Measurements from ENCODE around the gene MSH5. TPM values are rescaled to one million over a fixed set of nuclear protein-coding genes. Genes with fewer than 3 reads are reported as not detected.

The MSH5 gene
- total and polyA plus RNA-seq, 2 donors (not counting 1 experiment from before 2014, with no cell fraction given) = 4.3 to 6.0 TPM

GRCh38 chr6:31729979-31730630 lies 9.7 kb upstream of the MSH5 start:
- Histone ChIP-seq H3K27ac (ENCODE audit: insufficient read depth, low read length) (peak overlapping the region; percentile 76), H3K9me3 (ENCODE audit: control insufficient read depth, insufficient read depth, low read depth, low read length) (no peaks in the 10 kb centered on the region), H3K4me3 (replicated peaks in 1 of 4; ENCODE audit: control extremely low read depth in 1 of 4, insufficient read depth in 1 of 4, low read depth in 3 of 4, low read length in 4 of 4) (peak overlapping the region; percentile 68 to 96 (median 82)), H3K27me3 (ENCODE audit: control insufficient read depth, insufficient read depth, low read length) (no peaks in the 10 kb centered on the region), H3K4me2 (ENCODE audit: extremely low read depth, insufficient read depth, low read length) (peak overlapping the region; percentile 99), H4K20me1 (ENCODE audit: control insufficient read depth, extremely low read depth, insufficient read depth, low read length) (no peaks in the 10 kb centered on the region), H2AFZ (ENCODE audit: low read length) (no peak overlapping the region), H3K9ac (ENCODE audit: insufficient read depth, low read length) (peak overlapping the region; percentile 61), H3K36me3 (ENCODE audit: control insufficient read depth, insufficient read depth, low read length) (peaks cover 34% of the 10 kb centered on the region), H3K79me2 (ENCODE audit: control insufficient read depth, insufficient read depth, low read length) (peaks cover 32% of the 10 kb centered on the region), H3K4me1 (ENCODE audit: control insufficient read depth, extremely low read depth, insufficient read depth, low read length) (peaks cover 19% of the 10 kb centered on the region)
- peak; percentile 89 to 91 for DNase-seq (ENCODE audit: low read depth in 2 of 2)
- TF ChIP-seq EZH2 (IDR thresholded peaks at IDR 0.05; ENCODE audit: low read length, missing control alignments) (no peak), CTCF (conservative IDR thresholded peaks at IDR 0.05 in 1 of 2, IDR thresholded peaks at IDR 0.05 in 1 of 2; ENCODE audit: low read depth in 1 of 2, low read length in 2 of 2) (no peak)

DNA sequence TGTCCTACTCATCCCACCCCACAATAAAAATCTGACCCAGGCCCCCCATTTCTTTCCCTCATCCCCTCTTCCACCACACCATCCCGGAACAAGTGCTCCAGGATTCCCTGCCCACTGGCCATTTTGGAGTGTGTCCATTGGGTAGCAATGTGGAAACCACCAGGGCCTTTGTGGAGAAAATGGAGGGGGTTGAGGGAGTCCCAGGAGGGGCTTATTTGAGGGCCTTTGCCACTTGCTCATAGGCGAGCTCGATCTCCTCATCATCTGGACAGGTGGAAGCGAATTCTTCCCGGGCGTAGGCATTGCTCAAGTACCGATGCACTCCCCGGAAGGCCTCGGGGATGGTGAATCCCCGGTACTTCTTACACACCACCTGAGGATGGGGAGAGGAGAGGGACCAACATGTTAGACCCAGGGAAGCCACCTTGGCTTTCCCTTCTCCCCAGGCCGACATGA lies 9.1 kb upstream of the MSH5 start:
- TF ChIP-seq CTCF (conservative IDR thresholded peaks at IDR 0.05 in 1 of 2, IDR thresholded peaks at IDR 0.05 in 1 of 2; ENCODE audit: low read depth in 1 of 2, low read length in 2 of 2) = no peak
- no peak for TF ChIP-seq EZH2 (IDR thresholded peaks at IDR 0.05; ENCODE audit: low read length, missing control alignments)
- Histone ChIP-seq H3K4me1 (ENCODE audit: control insufficient read depth, extremely low read depth, insufficient read depth, low read length) (peaks cover 19% of the 10 kb centered on the region), H3K4me3 (replicated peaks in 1 of 4; ENCODE audit: control extremely low read depth in 1 of 4, insufficient read depth in 1 of 4, low read depth in 3 of 4, low read length in 4 of 4) (peak overlapping the region in 3 of 4 experiments; percentile 19 to 96 (median 68)), H3K27me3 (ENCODE audit: control insufficient read depth, insufficient read depth, low read length) (no peaks in the 10 kb centered on the region), H3K36me3 (ENCODE audit: control insufficient read depth, insufficient read depth, low read length) (peaks cover 34% of the 10 kb centered on the region), H2AFZ (ENCODE audit: low read length) (no peak overlapping the region), H3K79me2 (ENCODE audit: control insufficient read depth, insufficient read depth, low read length) (peaks cover 38% of the 10 kb centered on the region), H3K9me3 (ENCODE audit: control insufficient read depth, insufficient read depth, low read depth, low read length) (no peaks in the 10 kb centered on the region), H3K27ac (ENCODE audit: insufficient read depth, low read length) (peak overlapping the region; percentile 76), H3K4me2 (ENCODE audit: extremely low read depth, insufficient read depth, low read length) (peak overlapping the region; percentile 99), H3K9ac (ENCODE audit: insufficient read depth, low read length) (no peak overlapping the region), H4K20me1 (ENCODE audit: control insufficient read depth, extremely low read depth, insufficient read depth, low read length) (no peaks in the 10 kb centered on the region)
- no peak for DNase-seq (ENCODE audit: low read depth in 2 of 2)

DNA sequence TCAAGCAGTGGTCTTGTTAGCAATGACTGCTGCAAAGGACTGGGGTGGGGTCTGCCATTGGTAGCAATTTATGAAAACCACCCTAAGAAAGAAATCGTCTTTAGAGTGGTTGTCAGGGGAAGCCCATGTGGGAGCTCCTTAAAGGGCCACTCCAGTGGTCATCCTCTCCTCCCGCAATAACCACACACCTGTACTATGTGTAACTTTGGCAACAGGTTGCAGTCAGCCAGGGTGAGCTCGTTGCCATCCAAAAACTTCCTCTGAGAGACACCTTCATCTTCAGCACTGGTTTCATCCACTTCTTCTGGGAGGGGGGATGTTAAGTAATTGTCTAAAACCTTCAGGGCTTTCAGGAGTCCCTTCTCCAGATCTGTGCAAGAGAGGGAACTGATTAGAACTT lies 7.8 kb upstream of the MSH5 start:
- Histone ChIP-seq H3K79me2 (ENCODE audit: control insufficient read depth, insufficient read depth, low read length) (peaks cover 51% of the 10 kb centered on the region), H3K9ac (ENCODE audit: insufficient read depth, low read length) (no peak overlapping the region), H3K27me3 (ENCODE audit: control insufficient read depth, insufficient read depth, low read length) (no peaks in the 10 kb centered on the region), H3K9me3 (ENCODE audit: control insufficient read depth, insufficient read depth, low read depth, low read length) (no peaks in the 10 kb centered on the region), H3K4me1 (ENCODE audit: control insufficient read depth, extremely low read depth, insufficient read depth, low read length) (peaks cover 23% of the 10 kb centered on the region), H3K36me3 (ENCODE audit: control insufficient read depth, insufficient read depth, low read length) (peaks cover 30% of the 10 kb centered on the region), H3K4me2 (ENCODE audit: extremely low read depth, insufficient read depth, low read length) (no peak overlapping the region), H3K27ac (ENCODE audit: insufficient read depth, low read length) (no peak overlapping the region), H3K4me3 (replicated peaks in 1 of 4; ENCODE audit: control extremely low read depth in 1 of 4, insufficient read depth in 1 of 4, low read depth in 3 of 4, low read length in 4 of 4) (no peak overlapping the region), H2AFZ (ENCODE audit: low read length) (no peak overlapping the region), H4K20me1 (ENCODE audit: control insufficient read depth, extremely low read depth, insufficient read depth, low read length) (no peaks in the 10 kb centered on the region)
- TF ChIP-seq CTCF (conservative IDR thresholded peaks at IDR 0.05 in 1 of 2, IDR thresholded peaks at IDR 0.05 in 1 of 2; ENCODE audit: low read depth in 1 of 2, low read length in 2 of 2) (no peak), EZH2 (IDR thresholded peaks at IDR 0.05; ENCODE audit: low read length, missing control alignments) (no peak)
- DNase-seq (ENCODE audit: low read depth in 2 of 2) = no peak

Measured in fibroblast of lung (primary cell).